HepG2 (cell line): Measurements from ENCODE around the gene CD19. TPM values are rescaled to one million over a fixed set of nuclear protein-coding genes. Genes with fewer than 3 reads are reported as not detected.

Source experiments
- ARNTL ChIP-seq: sonication (generic); formaldehyde crosslinking; IDR thresholded peaks from 2 replicates; pipeline ENCODE4 v1.4.0; 2020; ENCODE audit warnings: mild to moderate bottlenecking, missing genetic modification reagents
- CHCHD3 ChIP-seq: sonication (generic); formaldehyde crosslinking; IDR thresholded peaks from 2 replicates; pipeline ENCODE4 v1.8.0; 2022; ENCODE audit warnings: mild to moderate bottlenecking, missing genetic modification reagents, moderate library complexity
- EED ChIP-seq: sonication (generic); formaldehyde crosslinking; IDR thresholded peaks from 2 replicates; pipeline ENCODE4 v1.5.0; 2020; ENCODE audit warnings: mild to moderate bottlenecking, missing genetic modification reagents
- ESRRA ChIP-seq: sonication (generic); formaldehyde crosslinking; IDR thresholded peaks from 2 replicates; pipeline ENCODE4 v1.5.1; 2020; ENCODE audit warnings: mild to moderate bottlenecking, low read depth, missing genetic modification reagents
- FOXJ3 ChIP-seq: sonication (generic); formaldehyde crosslinking; IDR thresholded peaks from 2 replicates; pipeline ENCODE4 v1.4.0; 2020; ENCODE audit warnings: missing genetic modification reagents, mild to moderate bottlenecking, borderline replicate concordance
- FUBP1 ChIP-seq: sonication (generic); formaldehyde crosslinking; IDR thresholded peaks from 2 replicates; pipeline ENCODE4 v1.5.1; 2020; ENCODE audit warnings: missing genetic modification reagents, mild to moderate bottlenecking, borderline replicate concordance
- GABPB1 ChIP-seq: IDR thresholded peaks from 2 replicates; pipeline ENCODE4 v1.6.1; 2016; ENCODE audit warnings: mild to moderate bottlenecking, missing genetic modification reagents, moderate library complexity, missing compliant biosample characterization
- NR2F6 ChIP-seq, 2 experiments: IDR thresholded peaks; 2 replicates each; pipeline ENCODE4 v1.6.1; 2016; ENCODE audit warnings: antibody characterized with exemption in 1 of 2, mild to moderate bottlenecking in 1 of 2
- TARDBP ChIP-seq: sonication (generic); formaldehyde crosslinking; IDR thresholded peaks from 2 replicates; pipeline ENCODE4 v1.8.0; 2022; ENCODE audit warnings: mild to moderate bottlenecking, missing genetic modification reagents
- ZFP1 ChIP-seq: IDR thresholded peaks from 2 replicates; pipeline ENCODE4 v1.6.1; 2016
- ZFP36L1 ChIP-seq: sonication (generic); formaldehyde crosslinking; IDR thresholded peaks from 2 replicates; pipeline ENCODE4 v1.8.0; 2022; ENCODE audit warnings: mild to moderate bottlenecking, missing genetic modification reagents, moderate library complexity
- ZFY ChIP-seq: sonication (generic); formaldehyde crosslinking; IDR thresholded peaks from 2 replicates; pipeline ENCODE4 v1.4.0; 2020; ENCODE audit warnings: missing genetic modification reagents
- ZNF253 ChIP-seq: sonication (generic); formaldehyde crosslinking; IDR thresholded peaks from 2 replicates; pipeline ENCODE4 v1.8.0; 2022; ENCODE audit warnings: mild to moderate bottlenecking, missing genetic modification reagents, borderline replicate concordance
- ZNF292 ChIP-seq: sonication (generic); formaldehyde crosslinking; IDR thresholded peaks from 2 replicates; pipeline ENCODE4 v1.8.1; 2022; ENCODE audit warnings: mild to moderate bottlenecking, low read depth, missing genetic modification reagents, borderline replicate concordance
- ZNF331 ChIP-seq: sonication (generic); formaldehyde crosslinking; IDR thresholded peaks from 2 replicates; pipeline ENCODE4 v1.4.0; 2020; ENCODE audit warnings: missing genetic modification reagents
- ZNF670 ChIP-seq: sonication (generic); formaldehyde crosslinking; IDR thresholded peaks from 2 replicates; pipeline ENCODE4 v1.8.0; 2022; ENCODE audit warnings: mild to moderate bottlenecking, missing genetic modification reagents, borderline replicate concordance
- ZNF704 ChIP-seq: sonication (generic); formaldehyde crosslinking; IDR thresholded peaks from 2 replicates; pipeline ENCODE4 v1.8.1; 2023; ENCODE audit warnings: mild to moderate bottlenecking, inconsistent platforms, moderate library complexity, missing genetic modification reagents, borderline replicate concordance
- ZNF891 ChIP-seq: sonication (generic); formaldehyde crosslinking; IDR thresholded peaks from 2 replicates; pipeline ENCODE4 v1.5.0; 2020; ENCODE audit warnings: mild to moderate bottlenecking, missing genetic modification reagents
- polyA plus RNA-seq, 8 experiments: library from polyadenylated mRNA; depleted of rRNA in 3 of 8; stranded (reverse) in 7 of 8; unstranded in 1 of 8; fragments of >200 nt; fragmentation: Illumina TruSeq in 4 of 8; extraction: Trizol in 4 of 8; gene quantifications; 2 replicates each; pipeline versions ENCODE4 v1.2.1 to v1.2.3, GENCODE V29; 2011 to 2016; ENCODE audit warnings: low read depth in 4 of 8, missing spikeins in 1 of 8, mixed read lengths in 1 of 8; ENCODE audit not compliant: insufficient read depth in 1 of 8
- total RNA-seq, 5 experiments: library from RNA; depleted of rRNA; stranded (reverse); fragments of >200 nt; fragmentation: Illumina TruSeq; extraction: Trizol; gene quantifications; 2 replicates each; pipeline ENCODE4 v1.2.3, GENCODE V29; 2016; ENCODE audit warnings: low read depth in 1 of 5
- TF ChIP-seq, protein P1 (sequence below): sonication (generic); formaldehyde crosslinking; IDR thresholded peaks from 2 replicates; pipeline ENCODE4 v1.4.0; 2020; ENCODE audit warnings: missing genetic modification reagents, low read depth, mild to moderate bottlenecking, borderline replicate concordance
- TF ChIP-seq, protein P2 (sequence below): sonication (generic); formaldehyde crosslinking; IDR thresholded peaks from 2 replicates; pipeline ENCODE4 v1.4.0; 2020; ENCODE audit warnings: missing genetic modification reagents
- TF ChIP-seq, protein P3 (sequence below): sonication (generic); formaldehyde crosslinking; IDR thresholded peaks from 2 replicates; pipeline ENCODE4 v1.5.0; 2020; ENCODE audit warnings: missing genetic modification reagents, mild to moderate bottlenecking, borderline replicate concordance

Gene CD19
- total and polyA plus RNA-seq, 2 of the 13 experiments (the other 11 are each of a cell fraction or from before 2014, with no cell fraction given) = 0.55 to 1.1 TPM

DNA sequence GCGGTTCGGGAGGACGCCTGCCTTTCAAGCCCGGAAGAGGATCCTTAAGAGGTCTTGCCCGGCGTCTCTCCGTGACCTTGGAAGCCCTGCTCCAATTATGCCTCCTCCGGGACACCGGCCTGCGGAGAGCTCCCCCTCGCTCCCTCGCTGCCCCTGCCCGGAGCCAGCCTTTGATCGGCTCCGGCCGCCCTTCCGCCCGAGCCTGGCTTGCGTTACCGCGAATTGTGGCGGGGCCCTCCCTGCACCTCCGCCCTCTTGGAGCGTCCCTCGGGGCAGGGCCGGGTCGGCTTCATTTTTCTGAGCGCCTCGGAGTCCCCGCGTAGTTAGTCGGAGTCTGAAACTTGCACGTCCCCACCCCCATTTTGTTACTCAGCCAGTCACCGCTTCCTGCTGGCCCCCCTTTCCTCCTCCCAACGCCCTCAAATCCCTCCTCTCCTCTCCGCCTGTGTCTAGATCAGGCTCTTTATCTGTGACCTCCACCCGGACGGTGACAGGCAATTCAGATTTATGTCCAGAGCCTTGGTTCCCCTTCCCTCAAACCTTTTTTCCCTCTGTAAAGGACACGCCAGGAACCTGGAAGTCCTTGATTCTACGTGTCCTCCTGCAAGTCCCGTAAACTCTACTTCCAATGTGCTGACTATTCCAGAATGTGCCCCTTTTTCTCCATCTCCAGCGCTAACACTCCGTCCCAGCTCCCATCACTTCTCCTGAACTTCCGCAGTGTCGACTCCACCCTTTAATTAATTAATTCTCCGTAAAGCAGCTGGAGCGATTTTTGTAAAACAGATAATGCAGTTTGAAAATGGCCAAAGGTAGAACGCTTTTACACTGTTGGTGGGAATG is 6.2 kb upstream of the CD19 start (continued):
- 0 out of 2 replicates have a peak, but pooled peaks have one; percentile 11 for TF ChIP-seq ZNF891 (CRISPR knock-in tag)
- no peak for TF ChIP-seq ZNF670 (CRISPR knock-in tag)
- peak; percentile 85; the same call in 1 of the 2 replicates for TF ChIP-seq ESRRA
- peak; percentile 60 for TF ChIP-seq ZNF292 (CRISPR knock-in tag)
- 0 out of 2 replicates have a peak, but pooled peaks have one; percentile 15 for TF ChIP-seq ARNTL (CRISPR knock-in tag)
- TF ChIP-seq ZFP36L1 (CRISPR knock-in tag) = 0 out of 2 replicates have a peak, but pooled peaks have one; percentile 41
- TF ChIP-seq, protein P1, sequence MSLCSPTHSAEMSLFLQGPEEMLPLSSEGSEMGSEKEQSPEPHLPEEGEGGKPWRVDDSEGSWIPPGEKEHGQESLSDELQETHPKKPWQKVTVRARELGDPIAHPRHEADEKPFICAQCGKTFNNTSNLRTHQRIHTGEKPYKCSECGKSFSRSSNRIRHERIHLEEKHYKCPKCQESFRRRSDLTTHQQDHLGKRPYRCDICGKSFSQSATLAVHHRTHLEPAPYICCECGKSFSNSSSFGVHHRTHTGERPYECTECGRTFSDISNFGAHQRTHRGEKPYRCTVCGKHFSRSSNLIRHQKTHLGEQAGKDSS (CRISPR knock-in tag) = no peak; the same call in 1 of the 2 replicates
- TF ChIP-seq, protein P2, sequence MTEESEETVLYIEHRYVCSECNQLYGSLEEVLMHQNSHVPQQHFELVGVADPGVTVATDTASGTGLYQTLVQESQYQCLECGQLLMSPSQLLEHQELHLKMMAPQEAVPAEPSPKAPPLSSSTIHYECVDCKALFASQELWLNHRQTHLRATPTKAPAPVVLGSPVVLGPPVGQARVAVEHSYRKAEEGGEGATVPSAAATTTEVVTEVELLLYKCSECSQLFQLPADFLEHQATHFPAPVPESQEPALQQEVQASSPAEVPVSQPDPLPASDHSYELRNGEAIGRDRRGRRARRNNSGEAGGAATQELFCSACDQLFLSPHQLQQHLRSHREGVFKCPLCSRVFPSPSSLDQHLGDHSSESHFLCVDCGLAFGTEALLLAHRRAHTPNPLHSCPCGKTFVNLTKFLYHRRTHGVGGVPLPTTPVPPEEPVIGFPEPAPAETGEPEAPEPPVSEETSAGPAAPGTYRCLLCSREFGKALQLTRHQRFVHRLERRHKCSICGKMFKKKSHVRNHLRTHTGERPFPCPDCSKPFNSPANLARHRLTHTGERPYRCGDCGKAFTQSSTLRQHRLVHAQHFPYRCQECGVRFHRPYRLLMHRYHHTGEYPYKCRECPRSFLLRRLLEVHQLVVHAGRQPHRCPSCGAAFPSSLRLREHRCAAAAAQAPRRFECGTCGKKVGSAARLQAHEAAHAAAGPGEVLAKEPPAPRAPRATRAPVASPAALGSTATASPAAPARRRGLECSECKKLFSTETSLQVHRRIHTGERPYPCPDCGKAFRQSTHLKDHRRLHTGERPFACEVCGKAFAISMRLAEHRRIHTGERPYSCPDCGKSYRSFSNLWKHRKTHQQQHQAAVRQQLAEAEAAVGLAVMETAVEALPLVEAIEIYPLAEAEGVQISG (CRISPR knock-in tag) = no peak; the same call in 1 of the 2 replicates
- TF ChIP-seq, protein P3, sequence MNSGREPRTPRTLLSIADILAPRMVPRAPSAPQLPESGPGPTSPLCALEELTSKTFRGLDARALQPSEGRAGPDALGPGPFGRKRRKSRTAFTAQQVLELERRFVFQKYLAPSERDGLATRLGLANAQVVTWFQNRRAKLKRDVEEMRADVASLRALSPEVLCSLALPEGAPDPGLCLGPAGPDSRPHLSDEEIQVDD (CRISPR knock-in tag) = 0 out of 2 replicates have a peak, but pooled peaks have one; percentile 42
- TF ChIP-seq EED (CRISPR knock-in tag) = peak; percentile 91; the same call in 1 of the 2 replicates
- no peak for TF ChIP-seq ZFP1 (CRISPR knock-in tag)
- TF ChIP-seq NR2F6 (IDR thresholded peaks at IDR 0.05) = peak; percentile 15; the same call in 1 of the 2 replicates
- TF ChIP-seq NR2F6 (CRISPR knock-in tag; IDR thresholded peaks at IDR 0.05) = peak; percentile 22; the same call in 1 of the 2 replicates
- peak; percentile 28; the same call in 1 of the 2 replicates for TF ChIP-seq GABPB1 (CRISPR knock-in tag)
- peak; percentile 59; the same call in 1 of the 2 replicates for TF ChIP-seq ZNF253
- TF ChIP-seq TARDBP (CRISPR knock-in tag) = peak; percentile 58; the same call in 1 of the 2 replicates
- no peak for TF ChIP-seq CHCHD3 (CRISPR knock-in tag)
- 0 out of 2 replicates have a peak, but pooled peaks have one; percentile 38 for TF ChIP-seq FUBP1
- no peak for TF ChIP-seq FOXJ3 (CRISPR knock-in tag)
- TF ChIP-seq ZFY (CRISPR knock-in tag) = peak; percentile 72
- no peak for TF ChIP-seq ZNF331 (CRISPR knock-in tag)
- peak; percentile 74; the same call in 1 of the 2 replicates for TF ChIP-seq ZNF704
